ENCODE measurements around the gene PDE4D.

PDE4D gene

DNA sequence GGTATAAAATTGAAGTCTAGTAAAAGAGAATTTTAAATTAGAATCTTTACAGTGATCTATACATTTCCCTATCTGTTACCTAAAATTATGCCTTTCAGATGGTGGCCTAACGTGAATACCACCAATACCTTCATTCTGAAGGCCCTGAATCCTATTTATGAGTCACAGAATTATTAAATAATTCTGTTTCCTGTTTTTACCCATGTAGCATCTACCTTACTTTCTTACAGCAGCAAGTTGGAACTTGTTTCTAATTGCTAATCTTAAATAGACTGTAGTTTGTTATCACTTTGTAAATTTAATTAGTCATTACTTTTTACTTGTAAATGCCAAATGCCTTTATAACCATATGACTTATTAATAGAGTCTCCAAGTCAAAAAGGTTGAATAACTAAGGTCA lies 135.0 kb downstream of the PDE4D start:
- Histone ChIP-seq H3K9me3 (no peaks in the 10 kb centered on the region), H3K27me3 (no peaks in the 10 kb centered on the region), H3K4me1 (peaks cover 0 to 9% (median 0%) of the 10 kb centered on the region in 4 donors), H3K36me3 (no peaks in the 10 kb centered on the region), H3K4me3 (no peak overlapping the region), H3K27ac (no peak overlapping the region)
- DNase-seq, result no peak
- intact Hi-C loops (cut with DNase I; ENCODE audit: low total_unique reads), result no loop called here
- TF ChIP-seq, protein P1, sequence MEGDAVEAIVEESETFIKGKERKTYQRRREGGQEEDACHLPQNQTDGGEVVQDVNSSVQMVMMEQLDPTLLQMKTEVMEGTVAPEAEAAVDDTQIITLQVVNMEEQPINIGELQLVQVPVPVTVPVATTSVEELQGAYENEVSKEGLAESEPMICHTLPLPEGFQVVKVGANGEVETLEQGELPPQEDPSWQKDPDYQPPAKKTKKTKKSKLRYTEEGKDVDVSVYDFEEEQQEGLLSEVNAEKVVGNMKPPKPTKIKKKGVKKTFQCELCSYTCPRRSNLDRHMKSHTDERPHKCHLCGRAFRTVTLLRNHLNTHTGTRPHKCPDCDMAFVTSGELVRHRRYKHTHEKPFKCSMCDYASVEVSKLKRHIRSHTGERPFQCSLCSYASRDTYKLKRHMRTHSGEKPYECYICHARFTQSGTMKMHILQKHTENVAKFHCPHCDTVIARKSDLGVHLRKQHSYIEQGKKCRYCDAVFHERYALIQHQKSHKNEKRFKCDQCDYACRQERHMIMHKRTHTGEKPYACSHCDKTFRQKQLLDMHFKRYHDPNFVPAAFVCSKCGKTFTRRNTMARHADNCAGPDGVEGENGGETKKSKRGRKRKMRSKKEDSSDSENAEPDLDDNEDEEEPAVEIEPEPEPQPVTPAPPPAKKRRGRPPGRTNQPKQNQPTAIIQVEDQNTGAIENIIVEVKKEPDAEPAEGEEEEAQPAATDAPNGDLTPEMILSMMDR (IDR thresholded peaks at IDR 0.05), result no peak

GRCh38 chr5:59757442-59757841 lies 136.1 kb downstream of the PDE4D start:
- Histone ChIP-seq H3K36me3 (no peaks in the 10 kb centered on the region), H3K9me3 (no peaks in the 10 kb centered on the region), H3K4me1 (peaks cover 0 to 9% (median 0%) of the 10 kb centered on the region in 4 donors), H3K27ac (no peak overlapping the region), H3K27me3 (no peaks in the 10 kb centered on the region), H3K4me3 (no peak overlapping the region)
- TF ChIP-seq, protein P1 (IDR thresholded peaks at IDR 0.05), result no peak
- intact Hi-C loops (cut with DNase I; ENCODE audit: low total_unique reads), result no loop called here
- DNase-seq, result no peak

- no peaks in the 10 kb centered on the region for H3K27me3 ChIP-seq
- no peak overlapping the region for H3K4me3 ChIP-seq
- H3K4me1 ChIP-seq, result peaks cover 0 to 9% (median 0%) of the 10 kb centered on the region in 4 donors
- no peak overlapping the region for H3K27ac ChIP-seq
- no peaks in the 10 kb centered on the region for H3K36me3 ChIP-seq
- no peaks in the 10 kb centered on the region for H3K9me3 ChIP-seq
- intact Hi-C loops (cut with DNase I; ENCODE audit: low total_unique reads), result no loop called here
- TF ChIP-seq, protein P1 (IDR thresholded peaks at IDR 0.05), result no peak
- DNase-seq, result no peak
Measured at GRCh38 chr5:59756373-59757035, 137.0 kb downstream of the PDE4D start.

GRCh38 chr5:59755476-59755875 lies 138.1 kb downstream of the PDE4D start:
- no peaks in the 10 kb centered on the region for H3K27me3 ChIP-seq
- intact Hi-C loops (cut with DNase I; ENCODE audit: low total_unique reads), result no loop called here
- TF ChIP-seq, protein P1 (IDR thresholded peaks at IDR 0.05), result no peak
- H3K27ac ChIP-seq, result no peak overlapping the region
- no peaks in the 10 kb centered on the region for H3K36me3 ChIP-seq
- peaks cover 0 to 2% (median 0%) of the 10 kb centered on the region in 4 donors for H3K4me1 ChIP-seq
- no peak overlapping the region for H3K4me3 ChIP-seq
- no peak for DNase-seq
- H3K9me3 ChIP-seq, result no peaks in the 10 kb centered on the region

GRCh38 chr5:59753599-59753998 lies 139.9 kb downstream of the PDE4D start:
- no peaks in the 10 kb centered on the region for H3K27me3 ChIP-seq
- H3K36me3 ChIP-seq, result no peaks in the 10 kb centered on the region
- H3K27ac ChIP-seq, result no peak overlapping the region
- no peak for DNase-seq
- H3K4me3 ChIP-seq, result no peak overlapping the region
- intact Hi-C loops (cut with DNase I; ENCODE audit: low total_unique reads), result no loop called here
- TF ChIP-seq, protein P1 (IDR thresholded peaks at IDR 0.05), result no peak
- H3K4me1 ChIP-seq, result no peaks in the 10 kb centered on the region
- no peaks in the 10 kb centered on the region for H3K9me3 ChIP-seq

Measured in tibial artery (tissue), 4 donors.